ENCODE data around the gene SUN1. TPM values are rescaled to one million over a fixed set of nuclear protein-coding genes. Genes with fewer than 3 reads are reported as not detected.

Gene SUN1
- total and polyA plus RNA-seq, 9 of the 15 experiments (the other 6 are each of a cell fraction or from before 2014, with no cell fraction given): 36.8 to 132 (median 62.3) TPM

GRCh38 chr7:873367-874002 is 41.2 kb downstream of the SUN1 start (continued):
- TF ChIP-seq TOE1 (IDR thresholded peaks at IDR 0.05; ENCODE audit: borderline replicate concordance): peak; percentile 64; the same call in 1 of the 2 replicates
- peak; percentile 99 for TF ChIP-seq TOE1 (CRISPR knock-in tag; IDR thresholded peaks at IDR 0.05; ENCODE audit: borderline replicate concordance, low read depth)
- TF ChIP-seq SAFB2 (IDR thresholded peaks at IDR 0.05; ENCODE audit: borderline replicate concordance, low read depth, low read length, severe bottlenecking): no peak
- 0 out of 2 replicates have a peak, but pooled peaks have one; percentile 5 for TF ChIP-seq NCOR1 (IDR thresholded peaks at IDR 0.05)
- TF ChIP-seq TGIF2 (CRISPR knock-in tag; IDR thresholded peaks at IDR 0.05): 0 out of 2 replicates have a peak, but pooled peaks have one; percentile 78
- TF ChIP-seq ZNF609 (CRISPR knock-in tag; IDR thresholded peaks at IDR 0.05; ENCODE audit: borderline replicate concordance): peak; percentile 97
- peak; percentile 77 for TF ChIP-seq NR2C1 (IDR thresholded peaks at IDR 0.05)
- TF ChIP-seq NR2C1 (tag; IDR thresholded peaks at IDR 0.05): peak; percentile 84
- peak; percentile 99 for TF ChIP-seq FOXP4 (CRISPR knock-in tag; IDR thresholded peaks at IDR 0.05; ENCODE audit: borderline replicate concordance)
- peak; percentile 94 for TF ChIP-seq NR2C2 (CRISPR knock-in tag; IDR thresholded peaks at IDR 0.05)
- peak; percentile 86 for TF ChIP-seq NR2C2 (tag; IDR thresholded peaks at IDR 0.05)
- no peak for TF ChIP-seq ZNF121 (CRISPR knock-in tag; conservative IDR thresholded peaks at IDR 0.05)
- TF ChIP-seq ETS1 (conservative IDR thresholded peaks at IDR 0.05; ENCODE audit: control insufficient read depth, low read depth, low read length): 0 out of 2 replicates have a peak, but pooled peaks have one; percentile 59
- peak; percentile 88; the same call in 1 of the 2 replicates for TF ChIP-seq ZBTB1 (CRISPR knock-in tag; IDR thresholded peaks at IDR 0.05; ENCODE audit: borderline replicate concordance, low read depth)
- peak; percentile 33; the same call in 1 of the 2 replicates for TF ChIP-seq ZBTB7A (IDR thresholded peaks at IDR 0.05; ENCODE audit: borderline replicate concordance, control insufficient read depth, low read depth, low read length)
- peak; percentile 46; the same call in 1 of the 2 replicates for TF ChIP-seq TCF3 (CRISPR knock-in tag; IDR thresholded peaks at IDR 0.05)
- TF ChIP-seq RAD51 (IDR thresholded peaks at IDR 0.05; ENCODE audit: borderline replicate concordance, low read depth): peak; percentile 75; the same call in 1 of the 2 replicates
- no peak for TF ChIP-seq EWSR1 (IDR thresholded peaks at IDR 0.05; ENCODE audit: borderline replicate concordance, low read depth, partially characterized antibody)
- 0 out of 2 replicates have a peak, but pooled peaks have one; percentile 12 for TF ChIP-seq THRAP3 (IDR thresholded peaks at IDR 0.05; ENCODE audit: borderline replicate concordance)
